HG03139 (cell line): ENCODE measurements around the gene AGAP1.
"Not testable (repeated sequence)": the region's sequence is repeated elsewhere in the genome, so short reads cannot be mapped to it uniquely, and the experiment has no call there.

Experiments used
- ATAC-seq: cut with Tn5 transposase; IDR thresholded peaks from one replicate; pipeline ENCODE4 v1.9.1; 2021; ENCODE audit not compliant: unreplicated experiment

The AGAP1 gene

GRCh38 chr2:235752846-235753245 lies 259.0 kb downstream of the AGAP1 start:
- ATAC-seq, result no peak

- ATAC-seq, result no peak
Measured at GRCh38 chr2:235754357-235755207, 260.7 kb downstream of the AGAP1 start.

- no peak for ATAC-seq
Measured at GRCh38 chr2:235756491-235756890, 262.6 kb downstream of the AGAP1 start.

GRCh38 chr2:235757212-235757611 lies 263.4 kb downstream of the AGAP1 start:
- no peak for ATAC-seq

GRCh38 chr2:235757640-235758039 lies 263.8 kb downstream of the AGAP1 start:
- no peak for ATAC-seq

GRCh38 chr2:235762832-235763598 lies 269.2 kb downstream of the AGAP1 start:
- no peak for ATAC-seq

GRCh38 chr2:235763816-235764215 lies 270.0 kb downstream of the AGAP1 start:
- ATAC-seq, result no peak

- ATAC-seq, result not testable (repeated sequence)
Measured at GRCh38 chr2:235764478-235764877, 270.6 kb downstream of the AGAP1 start.

- ATAC-seq, result no peak
Measured at GRCh38 chr2:235765181-235765820, 271.5 kb downstream of the AGAP1 start.

GRCh38 chr2:235766278-235766677 lies 272.4 kb downstream of the AGAP1 start:
- ATAC-seq, result no peak

- ATAC-seq, result no peak
Measured at GRCh38 chr2:235768606-235769005, 274.8 kb downstream of the AGAP1 start.

GRCh38 chr2:235769046-235769445 lies 275.2 kb downstream of the AGAP1 start:
- ATAC-seq, result no peak

GRCh38 chr2:235770909-235771820 lies 277.3 kb downstream of the AGAP1 start:
- ATAC-seq, result no peak

- no peak for ATAC-seq
Measured at GRCh38 chr2:235773188-235773928, 279.5 kb downstream of the AGAP1 start.

GRCh38 chr2:235774153-235774870 lies 280.5 kb downstream of the AGAP1 start:
- no peak for ATAC-seq

GRCh38 chr2:235776531-235776930 lies 282.7 kb downstream of the AGAP1 start:
- ATAC-seq, result no peak

- ATAC-seq, result peak; percentile 82
Measured at GRCh38 chr2:235779444-235779896, 285.6 kb downstream of the AGAP1 start.

GRCh38 chr2:235780401-235780800 lies 286.6 kb downstream of the AGAP1 start:
- ATAC-seq, result no peak

- no peak for ATAC-seq
Measured at GRCh38 chr2:235781775-235782174, 287.9 kb downstream of the AGAP1 start.
